GM18870 (cell line): Measurements from ENCODE around the gene ELOB.

Experiments used
- ATAC-seq: cut with Tn5 transposase; IDR thresholded peaks from one replicate; pipeline ENCODE4 v1.9.1; 2021; ENCODE audit warnings: moderate library complexity; ENCODE audit not compliant: unreplicated experiment

Gene ELOB

GRCh38 chr16:2811703-2812471 is 34.8 kb upstream of the ELOB start:
- no peak for ATAC-seq

- no peak for ATAC-seq
Measured at GRCh38 chr16:2810651-2811050, 33.6 kb upstream of the ELOB start.

GRCh38 chr16:2809149-2809760 is 32.2 kb upstream of the ELOB start:
- no peak for ATAC-seq

DNA sequence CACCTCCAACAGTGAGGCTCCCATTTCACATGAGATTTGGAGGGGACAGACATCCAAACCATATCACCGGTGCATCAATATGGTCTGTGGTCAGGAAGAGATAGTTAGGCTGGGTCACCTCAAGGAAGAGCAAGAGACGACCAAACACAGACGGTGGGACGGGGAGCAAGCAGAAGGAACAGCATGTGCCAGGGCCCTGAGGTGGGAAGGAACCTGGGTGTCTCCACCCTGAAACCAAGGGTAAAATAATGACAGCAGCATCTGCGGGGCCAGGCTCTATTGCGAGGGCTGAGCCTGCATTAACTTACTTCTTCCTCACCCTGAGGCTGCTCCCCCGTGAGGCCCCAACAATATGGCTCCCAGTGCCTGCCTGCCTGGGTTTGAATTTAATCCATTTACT is 31.1 kb upstream of the ELOB start:
- no peak for ATAC-seq

GRCh38 chr16:2806286-2806685 is 29.2 kb upstream of the ELOB start:
- no peak for ATAC-seq

DNA sequence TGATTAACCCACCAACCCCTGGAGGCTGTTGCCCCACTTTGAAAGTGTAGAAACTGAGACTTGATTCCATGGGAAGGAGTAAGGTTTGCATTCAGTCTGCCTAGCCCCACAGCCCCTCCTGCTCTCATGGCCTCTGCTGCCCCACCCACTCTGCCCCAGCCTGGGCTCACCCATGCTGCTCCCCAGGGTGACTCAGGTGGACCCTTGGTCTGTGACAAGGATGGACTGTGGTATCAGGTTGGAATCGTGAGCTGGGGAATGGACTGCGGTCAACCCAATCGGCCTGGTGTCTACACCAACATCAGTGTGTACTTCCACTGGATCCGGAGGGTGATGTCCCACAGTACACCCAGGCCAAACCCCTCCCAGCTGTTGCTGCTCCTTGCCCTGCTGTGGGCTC is 27.6 kb upstream of the ELOB start:
- no peak for ATAC-seq

- no peak for ATAC-seq
Measured at GRCh38 chr16:2803545-2804195, 26.6 kb upstream of the ELOB start.

DNA sequence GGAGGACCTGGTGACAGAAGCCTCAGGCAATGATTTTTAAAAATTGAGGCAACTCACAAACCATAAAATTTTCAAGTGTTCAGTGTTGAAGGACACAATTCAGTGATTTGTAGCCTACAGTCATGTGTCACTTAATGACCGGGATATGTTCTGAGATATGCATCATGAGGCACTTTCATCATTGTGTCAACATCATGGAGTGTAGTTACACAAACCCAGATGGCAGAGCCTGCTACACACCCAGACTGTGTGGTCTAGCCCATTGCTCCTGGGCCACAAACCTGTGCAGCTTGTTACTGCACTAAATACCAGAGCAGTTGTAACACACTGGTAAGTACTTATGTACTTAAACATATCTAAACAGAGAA is 22.8 kb upstream of the ELOB start:
- ATAC-seq, result no peak

- ATAC-seq, result no peak
Measured at GRCh38 chr16:2799205-2799858, 22.3 kb upstream of the ELOB start.

GRCh38 chr16:2798723-2799204 is 21.7 kb upstream of the ELOB start:
- ATAC-seq, result no peak

- no peak for ATAC-seq
Measured at GRCh38 chr16:2795395-2796143, 18.5 kb upstream of the ELOB start.

GRCh38 chr16:2792940-2793339 is 15.9 kb upstream of the ELOB start:
- ATAC-seq, result no peak

DNA sequence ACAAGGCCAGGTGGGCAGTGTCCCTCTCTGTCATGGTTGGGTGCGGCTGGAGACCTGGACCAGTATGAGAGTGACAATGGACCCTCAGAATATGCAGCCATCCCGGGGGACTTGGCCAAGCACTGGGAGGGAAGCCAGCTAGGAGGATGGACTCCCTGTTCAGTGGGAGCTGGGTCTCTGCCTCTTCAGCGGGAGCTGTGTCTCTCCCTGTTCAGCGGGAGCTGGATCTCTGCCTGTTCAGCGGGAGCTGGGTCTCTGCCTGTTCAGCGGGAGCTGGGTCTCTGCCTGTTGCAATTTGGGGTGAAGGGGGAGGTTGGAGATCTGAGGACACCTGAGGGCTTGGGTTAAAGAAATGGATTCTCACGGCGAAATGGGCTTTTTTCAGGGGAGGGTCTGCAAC is 14.1 kb upstream of the ELOB start:
- no peak for ATAC-seq

DNA sequence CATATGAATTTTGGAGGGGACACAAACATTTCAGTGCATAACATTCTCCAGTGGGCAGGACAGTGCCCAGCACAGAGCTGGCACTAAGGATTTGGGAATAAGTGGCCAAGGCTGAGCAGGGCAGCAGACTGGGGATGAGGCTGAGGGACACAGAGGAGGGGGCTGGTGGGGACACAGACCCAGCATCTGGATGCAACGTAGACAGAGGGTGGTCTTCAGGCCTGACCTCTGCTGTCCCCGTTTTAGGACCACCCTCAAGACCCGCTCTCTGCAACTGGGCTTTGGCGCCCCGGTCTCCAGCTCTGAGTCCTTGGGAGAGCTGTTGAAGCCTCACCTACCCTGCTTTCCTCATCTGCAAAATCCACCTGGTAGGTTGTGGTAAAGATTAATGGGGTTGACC is 13.6 kb upstream of the ELOB start:
- no peak for ATAC-seq

GRCh38 chr16:2787961-2788360 is 10.9 kb upstream of the ELOB start:
- no peak for ATAC-seq

DNA sequence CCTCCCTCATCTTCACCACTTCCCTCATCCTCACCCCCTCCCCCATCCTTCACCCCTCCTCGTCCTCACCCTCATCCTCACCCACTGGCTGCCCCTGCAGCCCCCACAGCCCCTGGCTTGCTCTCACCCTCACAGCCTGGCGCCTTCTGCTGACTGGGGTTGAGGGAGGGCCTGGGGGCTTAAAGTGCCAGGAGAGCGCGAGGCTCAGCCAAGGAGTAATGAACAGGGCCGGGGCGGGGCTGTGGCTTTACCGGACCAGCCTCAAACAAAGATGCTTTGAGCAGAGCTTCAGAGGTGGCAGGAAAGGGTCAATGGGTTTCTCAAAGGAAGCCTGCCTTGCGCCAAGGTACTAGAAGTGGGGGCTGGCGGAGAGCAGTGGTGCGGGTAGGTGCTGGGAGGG is 10.3 kb upstream of the ELOB start, which contains the start of gene PRSS33:
Gene PRSS33 (minus strand): TSS at position 155 of the 400 bp plus-strand sequence. CDS start 1,013 bp downstream, outside the sequence.
- ATAC-seq, result no peak

DNA sequence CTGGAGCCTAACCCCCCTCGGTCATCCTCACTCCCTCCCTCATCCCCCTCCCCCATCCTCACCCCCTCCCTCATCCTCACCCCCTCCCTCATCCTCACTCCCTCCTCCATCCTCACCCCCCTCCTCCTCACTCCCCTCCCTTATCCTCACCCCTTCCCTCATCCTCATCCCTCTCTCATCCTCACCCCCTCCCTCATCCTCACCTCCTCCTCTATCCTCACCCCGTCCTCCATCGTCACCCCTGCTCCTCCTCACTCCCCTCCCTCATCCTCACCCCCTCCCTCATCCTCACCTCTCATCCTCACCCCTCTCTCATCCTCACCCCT is 9.7 kb upstream of the ELOB start:
- ATAC-seq, result no peak

- no peak for ATAC-seq
Measured at GRCh38 chr16:2786061-2786825, 9.2 kb upstream of the ELOB start.

- ATAC-seq, result no peak
Measured at GRCh38 chr16:2785101-2785991, 8.3 kb upstream of the ELOB start.
